T follicular helper cell (primary cell): ENCODE results near the gene NPBWR2.

ENCODE experiments used
- DNase-seq: peaks from one replicate; pipeline ENCODE4 v3.0.0-alpha.2; 2020; ENCODE audit warnings: low read depth

The NPBWR2 gene

GRCh38 chr20:64116541-64117431 is 9.4 kb upstream of the NPBWR2 start:
- DNase-seq, result no peak

- DNase-seq, result no peak
Measured at GRCh38 chr20:64116016-64116415, 8.7 kb upstream of the NPBWR2 start.

- DNase-seq, result no peak
Measured at GRCh38 chr20:64115171-64115911, 8.0 kb upstream of the NPBWR2 start.

GRCh38 chr20:64114356-64114971 is 7.1 kb upstream of the NPBWR2 start:
- DNase-seq, result no peak

GRCh38 chr20:64113796-64114355 is 6.5 kb upstream of the NPBWR2 start:
- DNase-seq, result no peak

- DNase-seq, result no peak
Measured at GRCh38 chr20:64113444-64113775, 6.0 kb upstream of the NPBWR2 start.

GRCh38 chr20:64112691-64113443 is 5.5 kb upstream of the NPBWR2 start:
- no peak for DNase-seq

GRCh38 chr20:64111841-64112641 is 4.7 kb upstream of the NPBWR2 start:
- no peak for DNase-seq

GRCh38 chr20:64110411-64111068 is 3.2 kb upstream of the NPBWR2 start:
- DNase-seq, result no peak

GRCh38 chr20:64109831-64110391 is 2.5 kb upstream of the NPBWR2 start:
- DNase-seq, result no peak

GRCh38 chr20:64108731-64109681 is 1.6 kb upstream of the NPBWR2 start:
- no peak for DNase-seq

- no peak for DNase-seq
Measured at GRCh38 chr20:64107736-64108457, 532 bp upstream of the NPBWR2 start.

- DNase-seq, result no peak
Measured at GRCh38 chr20:64106435-64106961, 867 bp downstream of the NPBWR2 start.

GRCh38 chr20:64105846-64106434 is 1.4 kb downstream of the NPBWR2 start:
- no peak for DNase-seq

GRCh38 chr20:64104667-64105451 is 2.5 kb downstream of the NPBWR2 start:
- no peak for DNase-seq

- no peak for DNase-seq
Measured at GRCh38 chr20:64103871-64104666, 3.3 kb downstream of the NPBWR2 start.
